Measurements from ENCODE around the gene CYSRT1. TPM values are rescaled to one million over a fixed set of nuclear protein-coding genes. Genes with fewer than 3 reads are reported as not detected.
A peak's percentile ranks its signal among the peaks of the same experiment; 100 is the strongest.

CYSRT1 gene
- total and polyA plus RNA-seq, 10 donors: 0.36 to 0.94 (median 0.64) TPM; not detected in 5

- no peak for TF ChIP-seq POLR2A (IDR thresholded peaks at IDR 0.05)
- no peak for TF ChIP-seq CTCF (IDR thresholded peaks at IDR 0.05 in 8 of 11, conservative IDR thresholded peaks at IDR 0.05 in 3 of 11)
- TF ChIP-seq POLR2AphosphoS5 (IDR thresholded peaks at IDR 0.05): no peak
- Histone ChIP-seq H3K36me3 (no peaks in the 10 kb centered on the region), H3K27ac (peak overlapping the region; percentile 82 to 95 (median 88)), H3K9me3 (no peaks in the 10 kb centered on the region), H3K27me3 (replicated peaks in 1 of 7) (peaks cover 0 to 9% (median 0%) of the 10 kb centered on the region in 7 donors), H3K4me1 (peaks cover 38 to 88% (median 74%) of the 10 kb centered on the region in 6 donors), H3K4me3 (peak overlapping the region; percentile 58 to 78 (median 62))
- intact Hi-C loops (cut with DNase I; ENCODE audit: low total_unique reads): no loop called here
- no peak for DNase-seq
- 22 to 42% (median 25%) methylated on average over 15 to 23 of the region's 23 CpGs for WGBS, 5 donors
Observed at GRCh38 chr9:137201205-137201868, 23.6 kb upstream of the CYSRT1 start.

GRCh38 chr9:137202966-137203365, 22.0 kb upstream of the CYSRT1 start:
- DNase-seq: no peak
- TF ChIP-seq CTCF (IDR thresholded peaks at IDR 0.05 in 8 of 11, conservative IDR thresholded peaks at IDR 0.05 in 3 of 11) (no peak), POLR2AphosphoS5 (IDR thresholded peaks at IDR 0.05) (no peak), POLR2A (IDR thresholded peaks at IDR 0.05) (no peak)
- no peak overlapping the region for H3K27ac ChIP-seq
- intact Hi-C loops (cut with DNase I; ENCODE audit: low total_unique reads): no loop called here
- peaks cover 0 to 9% (median 0%) of the 10 kb centered on the region in 7 donors for H3K27me3 ChIP-seq (replicated peaks in 1 of 7)
- no peaks in the 10 kb centered on the region for H3K9me3 ChIP-seq
- 76 to 85% (median 84%) methylated on average over 8 of the region's 8 CpGs for WGBS, 5 donors
- H3K36me3 ChIP-seq: peaks cover 0 to 10% (median 0%) of the 10 kb centered on the region in 6 donors
- no peak overlapping the region for H3K4me3 ChIP-seq
- H3K4me1 ChIP-seq: peaks cover 44 to 88% (median 81%) of the 10 kb centered on the region in 6 donors

GRCh38 chr9:137204731-137205125, 20.2 kb upstream of the CYSRT1 start:
- Histone ChIP-seq H3K9me3 (no peaks in the 10 kb centered on the region), H3K27ac (peak overlapping the region; percentile 77 to 94 (median 88)), H3K4me1 (peaks cover 36 to 71% (median 64%) of the 10 kb centered on the region in 6 donors), H3K27me3 (replicated peaks in 1 of 7) (peaks cover 0 to 1% (median 0%) of the 10 kb centered on the region in 7 donors), H3K36me3 (peaks cover 0 to 27% (median under 1%) of the 10 kb centered on the region in 6 donors), H3K4me3 (peak overlapping the region; percentile 79 to 99 (median 97))
- DNase-seq: no peak
- TF ChIP-seq CTCF (IDR thresholded peaks at IDR 0.05 in 8 of 11, conservative IDR thresholded peaks at IDR 0.05 in 3 of 11): no peak
- no peak for TF ChIP-seq POLR2AphosphoS5 (IDR thresholded peaks at IDR 0.05)
- TF ChIP-seq POLR2A (IDR thresholded peaks at IDR 0.05): no peak
- WGBS, 5 donors: 18 to 45% (median 21%) methylated on average over 9 to 21 of the region's 21 CpGs
- intact Hi-C loops (cut with DNase I; ENCODE audit: low total_unique reads): loop anchor here (2.0 kb wide), 1 partner anchor 18 kb away; the partner anchor contains the start of gene RNF208

All from spleen (tissue), 11 donors.